ENCODE data around the gene UBC. TPM values are rescaled to one million over a fixed set of nuclear protein-coding genes. Genes with fewer than 3 reads are reported as not detected.

Gene UBC
- total RNA-seq, 1 experiment from 2014 or later: 1,259 TPM

DNA sequence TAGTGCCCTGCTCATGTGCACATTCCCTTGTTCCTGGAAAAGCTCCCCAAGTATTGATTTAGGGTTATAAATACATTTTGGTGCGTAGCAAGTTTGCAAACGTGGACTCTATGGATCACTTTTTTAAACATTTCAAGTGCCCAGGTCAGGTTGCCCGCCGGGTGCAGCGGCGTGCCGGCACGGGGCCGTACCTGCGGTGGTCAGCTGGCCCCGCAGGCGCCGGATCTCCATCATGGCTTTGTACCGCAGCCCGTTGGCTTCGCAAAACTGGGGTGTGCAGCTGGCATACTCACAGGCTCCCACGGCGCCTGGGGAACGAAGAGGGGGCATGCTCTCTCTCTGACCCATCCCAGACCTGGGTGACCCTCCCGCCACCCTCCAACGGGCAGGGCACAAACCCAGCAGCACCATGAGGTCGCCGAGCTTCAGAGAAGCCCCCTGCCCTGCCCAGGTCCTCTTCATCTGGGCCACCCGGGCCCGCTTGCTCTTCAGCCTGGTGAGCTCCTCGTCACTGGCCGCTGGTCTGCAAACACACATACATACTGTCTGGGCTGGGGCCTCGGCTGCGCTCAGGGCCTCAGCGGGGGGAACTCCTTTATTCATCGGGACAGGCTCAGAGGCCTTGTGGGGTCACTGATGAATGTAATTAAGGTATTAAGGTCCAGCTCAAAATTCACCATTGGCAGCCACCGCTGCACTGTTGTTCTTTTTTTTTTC, 39.4 kb upstream of the UBC start:
- BruUV-seq (replicated peaks): no TSS peak
- no peaks in the 10 kb centered on the region for H4K20me1 ChIP-seq (ENCODE audit: insufficient read depth)
- H3K4me2 ChIP-seq (ENCODE audit: low read length): no peak overlapping the region
- POLR2A ChIA-PET: interaction anchor here (1.1 kb wide), 1 partner anchor 14 kb away, joined by 3 read pairs; no protein-coding TSS in a partner anchor
- DNase-seq (ENCODE audit: low read depth, low spot score) (no peak), ATAC-seq (no peak)
- no peak overlapping the region for H2AFZ ChIP-seq (ENCODE audit: low read depth, low read length, poor library complexity, severe bottlenecking)
- H3K79me2 ChIP-seq (ENCODE audit: insufficient read depth, low read length): no peaks in the 10 kb centered on the region
- no peaks in the 10 kb centered on the region for H3K27me3 ChIP-seq (ENCODE audit: insufficient read depth, low read length)
- no peak overlapping the region for H3K9ac ChIP-seq (ENCODE audit: low read length)
- RAD21 ChIA-PET (ENCODE audit: low non-redundant PET in 1 of 2, low total read pairs in 2 of 2, uncharacterized antibody in 2 of 2, unreplicated experiment in 2 of 2): no interaction called here
- peaks cover 24% of the 10 kb centered on the region in 2 experiments; a peak in 3 of 4 replicates for H3K36me3 ChIP-seq (ENCODE audit: control insufficient read depth in 1 of 2, insufficient read depth in 2 of 2, low read length in 2 of 2)
- no peak for TF ChIP-seq RAD21 (IDR thresholded peaks at IDR 0.05; ENCODE audit: low read depth)
- no peak for TF ChIP-seq ELF1 (IDR thresholded peaks at IDR 0.05; ENCODE audit: borderline replicate concordance, low read depth)
- TF ChIP-seq POLR2A (IDR thresholded peaks at IDR 0.05; ENCODE audit: borderline replicate concordance, extremely low read depth, insufficient read depth, insufficient read length): no peak
- TF ChIP-seq FOSL1 (IDR thresholded peaks at IDR 0.05; ENCODE audit: low read depth): no peak
- TF ChIP-seq EZH2phosphoT487 (IDR thresholded peaks at IDR 0.05; ENCODE audit: borderline replicate concordance): no peak
- TF ChIP-seq CBX3 (IDR thresholded peaks at IDR 0.05; ENCODE audit: low read depth): no peak
- TF ChIP-seq, protein P1, sequence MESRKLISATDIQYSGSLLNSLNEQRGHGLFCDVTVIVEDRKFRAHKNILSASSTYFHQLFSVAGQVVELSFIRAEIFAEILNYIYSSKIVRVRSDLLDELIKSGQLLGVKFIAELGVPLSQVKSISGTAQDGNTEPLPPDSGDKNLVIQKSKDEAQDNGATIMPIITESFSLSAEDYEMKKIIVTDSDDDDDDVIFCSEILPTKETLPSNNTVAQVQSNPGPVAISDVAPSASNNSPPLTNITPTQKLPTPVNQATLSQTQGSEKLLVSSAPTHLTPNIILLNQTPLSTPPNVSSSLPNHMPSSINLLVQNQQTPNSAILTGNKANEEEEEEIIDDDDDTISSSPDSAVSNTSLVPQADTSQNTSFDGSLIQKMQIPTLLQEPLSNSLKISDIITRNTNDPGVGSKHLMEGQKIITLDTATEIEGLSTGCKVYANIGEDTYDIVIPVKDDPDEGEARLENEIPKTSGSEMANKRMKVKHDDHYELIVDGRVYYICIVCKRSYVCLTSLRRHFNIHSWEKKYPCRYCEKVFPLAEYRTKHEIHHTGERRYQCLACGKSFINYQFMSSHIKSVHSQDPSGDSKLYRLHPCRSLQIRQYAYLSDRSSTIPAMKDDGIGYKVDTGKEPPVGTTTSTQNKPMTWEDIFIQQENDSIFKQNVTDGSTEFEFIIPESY (IDR thresholded peaks at IDR 0.05; ENCODE audit: extremely low read depth, insufficient replicate concordance, low read length): no peak
- TF ChIP-seq EGR1 (IDR thresholded peaks at IDR 0.05; ENCODE audit: low read depth): no peak
- TF ChIP-seq, protein P2, sequence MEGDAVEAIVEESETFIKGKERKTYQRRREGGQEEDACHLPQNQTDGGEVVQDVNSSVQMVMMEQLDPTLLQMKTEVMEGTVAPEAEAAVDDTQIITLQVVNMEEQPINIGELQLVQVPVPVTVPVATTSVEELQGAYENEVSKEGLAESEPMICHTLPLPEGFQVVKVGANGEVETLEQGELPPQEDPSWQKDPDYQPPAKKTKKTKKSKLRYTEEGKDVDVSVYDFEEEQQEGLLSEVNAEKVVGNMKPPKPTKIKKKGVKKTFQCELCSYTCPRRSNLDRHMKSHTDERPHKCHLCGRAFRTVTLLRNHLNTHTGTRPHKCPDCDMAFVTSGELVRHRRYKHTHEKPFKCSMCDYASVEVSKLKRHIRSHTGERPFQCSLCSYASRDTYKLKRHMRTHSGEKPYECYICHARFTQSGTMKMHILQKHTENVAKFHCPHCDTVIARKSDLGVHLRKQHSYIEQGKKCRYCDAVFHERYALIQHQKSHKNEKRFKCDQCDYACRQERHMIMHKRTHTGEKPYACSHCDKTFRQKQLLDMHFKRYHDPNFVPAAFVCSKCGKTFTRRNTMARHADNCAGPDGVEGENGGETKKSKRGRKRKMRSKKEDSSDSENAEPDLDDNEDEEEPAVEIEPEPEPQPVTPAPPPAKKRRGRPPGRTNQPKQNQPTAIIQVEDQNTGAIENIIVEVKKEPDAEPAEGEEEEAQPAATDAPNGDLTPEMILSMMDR (IDR thresholded peaks at IDR 0.05 in 2 of 3, conservative IDR thresholded peaks at IDR 0.05 in 1 of 3; ENCODE audit: borderline replicate concordance in 1 of 3, insufficient read depth in 1 of 3, low read depth in 2 of 3, low read length in 2 of 3): no peak
- TF ChIP-seq ZNF274 (IDR thresholded peaks at IDR 0.05; ENCODE audit: low read depth, low read length): no peak
- H3K27ac ChIP-seq (ENCODE audit: low read depth, low read length): no peak overlapping the region
- CTCF ChIA-PET: interaction anchor here (1.8 kb wide), 1 partner anchor 13 kb away, joined by 5 read pairs; no protein-coding TSS in a partner anchor
- no peak overlapping the region for H3K4me3 ChIP-seq (replicated peaks in 1 of 2; ENCODE audit: low read depth in 1 of 2, low read length in 2 of 2)
- H3K4me1 ChIP-seq (ENCODE audit: control insufficient read depth in 1 of 2, insufficient read depth in 2 of 2, low read length in 2 of 2): no peaks in the 10 kb centered on the region
- intact Hi-C loops (cut with micrococcal nuclease): no loop called here
- H3K9me2 ChIP-seq (ENCODE audit: insufficient read depth): no peaks in the 10 kb centered on the region
- H3K9me3 ChIP-seq (ENCODE audit: control insufficient read depth in 1 of 2, insufficient read depth in 1 of 2, low read depth in 1 of 2, low read length in 2 of 2): no peaks in the 10 kb centered on the region
